Measurements from ENCODE around the gene CTPS1. TPM values are rescaled to one million over a fixed set of nuclear protein-coding genes. Genes with fewer than 3 reads are reported as not detected.

CTPS1 gene
- total RNA-seq, 1 donor from 2014 or later, result 174 TPM

DNA sequence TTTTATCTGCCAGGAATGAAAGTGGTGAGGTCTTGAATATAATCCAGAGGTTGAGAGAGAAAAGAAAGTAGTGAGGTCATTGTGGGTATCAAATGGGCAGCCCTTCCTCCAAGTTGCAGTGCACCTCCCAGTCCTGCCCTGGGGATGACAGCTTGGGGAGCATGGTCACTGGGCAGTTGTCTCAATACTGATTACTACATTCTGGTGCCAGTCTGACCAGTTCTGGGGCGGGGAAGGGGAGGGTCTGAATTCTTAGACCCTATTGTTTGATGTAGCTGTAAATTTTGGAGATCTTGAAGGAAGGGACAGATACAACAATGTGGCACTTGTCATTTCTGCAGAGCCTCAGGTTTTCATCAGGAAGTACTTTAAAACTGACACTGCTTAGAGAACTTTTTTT lies 30.8 kb downstream of the CTPS1 start:
- Mint-ChIP-seq H3K27me3 (ENCODE audit: insufficient read depth) (no peaks in the 10 kb centered on the region), H3K27ac (no peak overlapping the region), H3K4me1 (ENCODE audit: low read depth) (peaks cover 6% of the 10 kb centered on the region), H3K36me3 (ENCODE audit: low read depth) (peaks cover 76% of the 10 kb centered on the region), H3K4me3 (no peak overlapping the region), H3K9me3 (no peaks in the 10 kb centered on the region)
- no peak for DNase-seq (ENCODE audit: low spot score)
- intact Hi-C loops (cut with micrococcal nuclease), result no loop called here

DNA sequence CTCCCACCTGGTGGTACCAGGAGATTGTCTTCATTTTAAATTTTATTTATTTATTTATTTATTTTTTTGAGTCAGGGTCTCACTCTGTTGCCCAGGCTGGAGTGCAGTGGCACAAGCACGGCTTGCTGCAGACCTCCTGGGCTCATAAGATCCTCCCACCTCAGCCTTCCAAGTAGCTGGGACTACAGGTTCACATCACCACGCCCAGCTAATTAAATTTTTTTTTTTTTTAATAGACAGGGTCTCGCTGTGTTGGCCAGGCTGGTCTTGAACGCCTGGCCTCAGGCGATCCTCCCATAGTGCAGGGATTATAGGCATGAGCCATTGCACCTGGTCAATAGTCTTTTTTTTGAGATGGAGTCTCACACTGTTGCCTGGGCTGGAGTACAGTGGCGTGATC lies 33.5 kb downstream of the CTPS1 start:
- intact Hi-C loops (cut with micrococcal nuclease), result no loop called here
- Mint-ChIP-seq H3K27ac (no peak overlapping the region), H3K27me3 (ENCODE audit: insufficient read depth) (no peaks in the 10 kb centered on the region), H3K36me3 (ENCODE audit: low read depth) (peaks cover 58% of the 10 kb centered on the region), H3K4me3 (no peak overlapping the region), H3K9me3 (no peaks in the 10 kb centered on the region), H3K4me1 (ENCODE audit: low read depth) (no peaks in the 10 kb centered on the region)
- no peak for DNase-seq (ENCODE audit: low spot score)

DNA sequence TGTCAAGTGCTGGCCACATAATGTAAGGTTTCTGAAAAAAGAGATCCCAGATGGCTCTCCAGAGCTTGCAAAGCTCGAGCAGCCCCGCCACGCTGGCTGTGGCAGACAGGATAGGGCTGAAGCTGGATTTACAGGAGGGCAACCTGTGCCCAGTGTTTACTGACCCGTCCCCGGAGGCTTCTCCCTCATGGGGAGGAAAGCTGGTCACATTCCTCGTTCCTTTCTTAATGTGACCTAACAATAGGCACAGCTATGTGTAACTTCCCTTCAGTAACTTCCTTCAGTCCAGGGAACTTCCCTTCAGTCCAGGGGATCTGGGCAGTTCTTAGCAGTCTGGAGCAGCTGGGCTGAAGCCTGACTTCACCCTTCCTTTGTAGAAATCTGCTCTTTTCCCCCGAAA lies 34.3 kb downstream of the CTPS1 start:
- Mint-ChIP-seq H3K36me3 (ENCODE audit: low read depth) (peaks cover 50% of the 10 kb centered on the region), H3K27ac (no peak overlapping the region), H3K4me1 (ENCODE audit: low read depth) (no peaks in the 10 kb centered on the region), H3K9me3 (no peaks in the 10 kb centered on the region), H3K4me3 (no peak overlapping the region), H3K27me3 (ENCODE audit: insufficient read depth) (no peaks in the 10 kb centered on the region)
- DNase-seq (ENCODE audit: low spot score), result no peak
- intact Hi-C loops (cut with micrococcal nuclease), result no loop called here

DNA sequence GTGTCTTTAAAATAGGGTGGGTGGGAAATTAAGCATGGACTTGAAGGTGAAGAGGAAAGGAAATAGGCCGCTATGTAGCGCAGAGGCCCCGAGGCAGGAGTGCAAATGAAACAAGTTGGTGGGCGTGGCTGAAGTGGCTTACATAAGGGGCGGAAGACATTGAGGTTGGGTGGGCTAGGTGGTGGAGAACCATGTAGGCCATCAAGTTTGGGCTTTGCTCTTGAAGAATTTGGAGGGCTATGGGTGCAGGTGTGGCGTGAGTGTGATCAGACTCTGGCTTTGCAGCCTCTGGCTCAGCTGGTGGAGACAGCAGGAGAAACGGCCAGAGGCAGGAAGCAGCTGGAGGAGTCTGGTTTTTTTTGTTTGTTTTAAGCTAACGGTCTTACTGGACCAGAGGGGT lies 35.4 kb downstream of the CTPS1 start:
- H3K9me3 Mint-ChIP-seq, result no peaks in the 10 kb centered on the region
- peaks cover 47% of the 10 kb centered on the region for H3K36me3 Mint-ChIP-seq (ENCODE audit: low read depth)
- H3K27ac Mint-ChIP-seq, result peak overlapping the region; percentile 21
- intact Hi-C loops (cut with micrococcal nuclease), result no loop called here
- no peak overlapping the region for H3K4me3 Mint-ChIP-seq
- H3K27me3 Mint-ChIP-seq (ENCODE audit: insufficient read depth), result no peaks in the 10 kb centered on the region
- no peaks in the 10 kb centered on the region for H3K4me1 Mint-ChIP-seq (ENCODE audit: low read depth)
- DNase-seq (ENCODE audit: low spot score), result no peak

DNA sequence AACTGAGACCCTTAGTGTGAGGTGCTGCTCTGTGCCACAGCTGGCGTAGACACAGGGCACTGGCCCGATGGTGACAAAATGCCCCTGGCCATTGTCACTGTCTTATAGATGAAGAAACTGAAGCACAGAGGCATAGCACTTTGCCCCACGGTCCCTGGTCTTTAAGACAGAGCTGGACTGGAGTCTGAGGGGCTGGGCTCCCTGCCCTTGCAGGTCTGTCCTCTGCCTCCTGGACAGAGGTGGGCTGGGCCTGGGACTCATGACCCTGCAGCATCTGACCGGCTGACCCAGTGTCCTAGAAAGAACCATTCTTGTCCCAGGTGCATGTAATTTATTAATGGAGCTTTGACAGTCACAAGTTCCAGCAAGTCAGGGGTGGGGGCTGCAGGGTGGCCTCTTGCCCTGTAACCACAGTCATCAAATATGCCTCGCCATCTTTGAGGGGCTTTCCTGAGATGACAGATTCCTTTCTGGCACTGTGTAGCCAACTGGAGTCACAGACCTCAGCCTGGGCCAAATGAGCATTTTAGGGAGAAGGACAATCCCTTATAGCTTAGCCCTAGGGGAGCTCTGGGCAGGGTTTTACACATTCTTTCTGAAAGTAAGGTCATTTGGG lies 35.9 kb downstream of the CTPS1 start:
- Mint-ChIP-seq H3K27me3 (ENCODE audit: insufficient read depth) (no peaks in the 10 kb centered on the region), H3K4me3 (no peak overlapping the region), H3K4me1 (ENCODE audit: low read depth) (no peaks in the 10 kb centered on the region), H3K36me3 (ENCODE audit: low read depth) (peaks cover 42% of the 10 kb centered on the region), H3K9me3 (no peaks in the 10 kb centered on the region), H3K27ac (peak overlapping the region; percentile 21)
- intact Hi-C loops (cut with micrococcal nuclease), result no loop called here
- no peak for DNase-seq (ENCODE audit: low spot score)

DNA sequence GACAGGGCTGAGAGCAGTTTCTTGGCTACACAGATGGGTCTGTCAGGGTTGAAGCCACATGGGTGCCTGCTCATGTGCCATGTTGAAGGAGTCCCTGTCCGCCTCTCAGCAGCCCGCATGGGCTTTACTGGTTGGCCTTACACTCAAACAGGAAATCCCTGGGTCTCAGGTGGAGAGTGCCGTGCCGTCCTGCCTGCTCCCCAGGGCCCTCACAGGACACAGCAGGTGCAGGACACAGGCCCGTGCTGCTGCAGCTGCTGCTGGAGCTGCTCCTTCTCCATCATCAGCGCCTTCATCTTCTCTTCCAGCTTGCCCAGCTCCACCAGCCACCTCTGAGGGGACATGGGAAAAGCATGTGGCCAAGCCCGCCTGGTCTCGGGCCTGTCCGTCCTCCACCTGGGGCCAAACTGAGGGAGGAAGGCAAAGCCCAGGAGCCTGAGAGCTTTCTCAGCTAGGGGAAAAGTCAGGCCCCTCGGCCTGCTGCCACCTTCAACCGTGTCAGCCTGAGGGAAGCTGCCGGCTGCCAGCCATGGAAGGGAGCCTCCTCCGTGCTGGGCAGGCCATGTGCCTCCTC lies 36.5 kb downstream of the CTPS1 start:
- Mint-ChIP-seq H3K36me3 (ENCODE audit: low read depth) (peaks cover 38% of the 10 kb centered on the region), H3K9me3 (no peaks in the 10 kb centered on the region), H3K4me1 (ENCODE audit: low read depth) (no peaks in the 10 kb centered on the region), H3K27ac (no peak overlapping the region), H3K27me3 (ENCODE audit: insufficient read depth) (no peaks in the 10 kb centered on the region), H3K4me3 (no peak overlapping the region)
- intact Hi-C loops (cut with micrococcal nuclease), result no loop called here
- no peak for DNase-seq (ENCODE audit: low spot score)

DNA sequence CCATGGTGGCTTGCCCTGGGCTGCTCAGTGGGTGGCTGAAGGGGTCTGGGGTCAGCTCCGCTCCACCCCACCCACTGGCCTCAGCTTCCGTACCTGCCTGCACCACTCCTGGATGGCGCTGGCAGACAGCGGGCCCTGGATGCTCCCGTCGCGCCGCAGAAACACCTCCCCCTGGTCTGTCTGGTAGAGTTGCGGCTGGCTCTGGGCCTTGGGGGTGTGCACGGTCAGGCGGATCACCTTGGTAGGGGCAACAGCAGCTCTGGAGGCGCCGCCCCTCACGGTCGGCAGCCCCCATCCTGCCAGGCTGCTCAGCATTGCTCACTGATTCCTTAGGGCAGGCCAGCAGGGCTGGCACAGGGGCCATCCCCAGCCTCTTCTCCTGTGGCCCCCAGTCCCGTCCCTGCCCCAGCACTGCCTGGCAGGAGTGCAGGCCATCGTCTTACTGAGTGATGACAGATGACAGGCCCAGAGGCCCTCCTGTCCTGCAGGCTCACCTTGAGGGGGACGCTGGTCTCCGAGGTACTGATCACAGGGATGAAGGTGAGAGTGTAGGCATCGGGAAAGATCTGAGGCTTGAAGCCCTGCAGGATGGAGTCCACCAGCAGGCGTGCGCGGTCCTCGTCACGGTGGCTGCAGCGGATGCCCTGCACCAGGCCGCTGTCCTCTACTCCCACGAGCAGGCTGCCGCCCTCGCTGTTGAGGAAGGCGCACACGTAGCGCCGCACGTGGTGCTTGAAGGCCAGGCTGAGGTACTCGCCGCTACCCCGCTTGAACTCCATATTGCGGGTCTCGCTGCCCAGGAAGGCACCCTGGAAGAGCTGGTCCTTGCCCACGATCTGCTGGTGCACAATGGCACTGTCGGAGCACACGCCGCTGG lies 37.9 kb downstream of the CTPS1 start:
- Mint-ChIP-seq H3K36me3 (ENCODE audit: low read depth) (peaks cover 30% of the 10 kb centered on the region), H3K4me1 (ENCODE audit: low read depth) (no peaks in the 10 kb centered on the region), H3K27me3 (ENCODE audit: insufficient read depth) (no peaks in the 10 kb centered on the region), H3K4me3 (no peak overlapping the region), H3K9me3 (no peaks in the 10 kb centered on the region), H3K27ac (no peak overlapping the region)
- intact Hi-C loops (cut with micrococcal nuclease), result no loop called here
- DNase-seq (ENCODE audit: low spot score), result no peak

DNA sequence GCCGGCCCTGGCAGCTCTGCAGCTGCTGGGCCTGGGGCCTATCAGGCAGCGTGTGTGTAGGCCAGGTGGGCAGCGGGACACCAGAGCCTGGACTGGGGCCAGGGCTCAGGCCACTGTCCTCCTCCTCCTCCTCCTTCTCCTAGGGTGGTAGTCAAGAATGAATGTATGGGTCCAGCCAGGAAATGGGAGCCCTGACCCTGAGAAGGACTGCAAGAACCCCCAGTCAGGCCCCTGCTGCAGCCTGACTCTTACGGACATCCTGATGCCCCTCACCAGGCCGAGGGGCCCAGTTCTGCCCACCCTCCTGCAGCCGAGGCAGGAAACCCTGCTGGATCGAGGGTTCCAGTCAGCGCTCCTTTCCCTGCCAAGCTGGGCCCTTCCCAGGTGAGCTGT lies 38.5 kb downstream of the CTPS1 start:
- Mint-ChIP-seq H3K27me3 (ENCODE audit: insufficient read depth) (no peaks in the 10 kb centered on the region), H3K4me3 (no peak overlapping the region), H3K4me1 (ENCODE audit: low read depth) (no peaks in the 10 kb centered on the region), H3K9me3 (no peaks in the 10 kb centered on the region), H3K36me3 (ENCODE audit: low read depth) (peaks cover 26% of the 10 kb centered on the region), H3K27ac (no peak overlapping the region)
- intact Hi-C loops (cut with micrococcal nuclease), result no loop called here
- DNase-seq (ENCODE audit: low spot score), result no peak

DNA sequence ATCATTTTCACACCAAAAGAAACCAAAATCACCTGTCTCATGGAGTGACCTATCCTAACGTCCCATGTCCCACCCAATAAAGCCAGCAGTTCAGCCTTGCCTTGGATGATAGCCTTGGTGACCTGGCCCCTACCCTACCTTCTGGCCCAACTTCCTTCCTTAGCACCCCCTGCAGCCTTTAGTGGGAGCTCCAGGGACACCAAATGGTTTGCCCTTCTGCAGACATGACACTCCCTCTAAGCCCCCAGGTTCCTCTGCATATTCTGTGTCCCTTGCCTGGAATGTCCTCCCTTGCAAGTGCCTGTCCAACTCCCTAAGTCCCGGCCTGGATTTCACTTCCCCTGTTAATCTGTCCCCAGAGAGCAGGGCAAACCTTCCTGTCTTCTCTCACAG lies 39.9 kb downstream of the CTPS1 start:
- Mint-ChIP-seq H3K27ac (no peak overlapping the region), H3K4me3 (no peak overlapping the region)

DNA sequence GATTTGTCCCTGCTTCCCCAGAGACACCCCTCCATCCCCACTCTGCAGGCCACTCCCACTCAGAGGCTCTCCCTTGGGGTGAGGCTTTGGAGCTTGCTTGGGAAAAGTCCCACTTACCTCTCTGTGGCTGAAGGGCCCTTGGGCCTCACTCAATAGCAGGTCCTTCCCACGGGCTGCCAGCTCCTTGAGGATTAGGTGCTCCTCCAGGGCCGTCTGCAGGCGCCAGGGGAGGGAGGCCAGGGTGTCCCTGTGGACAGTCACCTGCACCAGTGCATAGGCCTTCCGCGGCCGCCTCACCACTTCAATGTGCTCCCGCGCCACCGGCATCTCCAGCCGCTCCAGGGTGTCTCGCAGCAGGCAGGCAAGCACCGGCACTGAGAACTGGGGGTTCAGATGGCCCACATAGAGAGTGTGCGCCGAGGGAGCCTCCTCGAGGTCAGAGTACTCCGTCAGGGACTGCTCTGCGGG lies 40.6 kb downstream of the CTPS1 start:
- intact Hi-C loops (cut with micrococcal nuclease), result no loop called here

More for the DNA sequence above, 39.9 kb downstream of the CTPS1 start:
- intact Hi-C loops (cut with micrococcal nuclease), result no loop called here
- no peaks in the 10 kb centered on the region for H3K9me3 Mint-ChIP-seq
- H3K4me1 Mint-ChIP-seq (ENCODE audit: low read depth), result no peaks in the 10 kb centered on the region
- H3K27me3 Mint-ChIP-seq (ENCODE audit: insufficient read depth), result no peaks in the 10 kb centered on the region
- H3K36me3 Mint-ChIP-seq (ENCODE audit: low read depth), result peaks cover 19% of the 10 kb centered on the region
- no peak for DNase-seq (ENCODE audit: low spot score)

DNA sequence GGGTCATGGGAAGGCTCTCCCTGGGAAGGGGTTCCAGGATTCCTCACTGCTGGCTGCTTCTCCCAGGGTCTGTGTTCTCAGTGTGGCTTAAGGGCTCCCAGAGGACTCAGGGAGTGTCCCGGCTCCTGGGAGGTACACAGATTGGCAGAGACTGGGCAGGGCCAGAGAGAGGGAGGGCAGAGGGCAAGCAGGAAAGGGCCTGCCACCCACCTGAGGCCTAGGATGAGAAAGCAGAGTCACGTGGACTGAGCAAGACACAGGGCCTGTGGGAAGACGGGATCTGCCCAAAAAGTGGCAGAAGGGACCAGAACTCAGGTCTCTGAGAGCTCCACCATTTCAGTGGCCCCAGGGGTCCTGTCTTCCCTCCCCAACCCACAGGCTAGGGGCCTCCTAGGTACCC lies 41.2 kb downstream of the CTPS1 start:
- DNase-seq (ENCODE audit: low spot score), result no peak
- no peaks in the 10 kb centered on the region for H3K4me1 Mint-ChIP-seq (ENCODE audit: low read depth)
- H3K27me3 Mint-ChIP-seq (ENCODE audit: insufficient read depth), result no peaks in the 10 kb centered on the region
- no peaks in the 10 kb centered on the region for H3K9me3 Mint-ChIP-seq
- H3K36me3 Mint-ChIP-seq (ENCODE audit: low read depth), result peaks cover 15% of the 10 kb centered on the region
- intact Hi-C loops (cut with micrococcal nuclease), result no loop called here
- no peak overlapping the region for H3K27ac Mint-ChIP-seq
- no peak overlapping the region for H3K4me3 Mint-ChIP-seq

More for the DNA sequence above, 40.6 kb downstream of the CTPS1 start:
- Mint-ChIP-seq H3K27me3 (ENCODE audit: insufficient read depth) (no peaks in the 10 kb centered on the region), H3K4me1 (ENCODE audit: low read depth) (no peaks in the 10 kb centered on the region), H3K4me3 (no peak overlapping the region), H3K27ac (no peak overlapping the region), H3K9me3 (no peaks in the 10 kb centered on the region), H3K36me3 (ENCODE audit: low read depth) (peaks cover 13% of the 10 kb centered on the region)
- no peak for DNase-seq (ENCODE audit: low spot score)

DNA sequence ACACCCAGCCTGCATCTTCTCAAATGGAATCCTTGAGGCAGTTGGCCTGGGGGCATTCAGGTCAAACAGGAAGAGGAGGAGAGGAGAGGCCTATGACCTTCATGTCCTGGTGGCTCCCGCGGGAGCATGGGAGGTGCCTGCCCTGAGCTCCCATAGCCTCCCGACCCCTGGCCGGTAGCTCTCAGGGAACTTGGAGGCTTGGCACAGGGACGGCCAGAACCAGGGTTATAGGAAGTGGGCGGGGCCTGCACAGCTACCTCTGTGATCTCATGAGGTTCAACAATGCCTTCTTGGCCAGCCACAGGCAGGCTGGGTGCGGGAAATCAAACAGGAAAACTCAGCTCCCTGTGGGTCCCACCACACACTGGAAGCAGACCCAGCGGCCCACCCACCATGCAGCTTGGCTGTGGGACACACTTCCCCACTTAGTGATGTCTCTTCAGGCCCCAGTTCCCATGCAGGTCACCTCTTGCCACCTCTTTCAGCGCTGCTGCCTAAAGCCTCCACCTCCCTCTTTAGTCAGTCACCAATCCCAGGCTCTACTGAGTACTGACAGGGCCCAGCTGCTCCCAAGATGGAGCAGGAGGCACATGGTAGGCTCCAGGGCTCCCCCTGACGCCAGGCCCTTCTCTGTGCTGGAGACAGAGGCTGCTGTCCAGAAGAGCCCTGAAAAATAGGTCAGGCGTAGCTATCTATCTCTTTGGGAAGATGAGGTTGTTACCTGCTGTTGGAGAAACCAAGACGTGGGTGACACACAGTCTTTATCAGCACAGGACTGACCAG lies 42.2 kb downstream of the CTPS1 start, which contains the start of gene SLFNL1:
Gene SLFNL1 (minus strand): TSS at position 200 of the 783 bp plus-strand sequence. CDS start 1,065 bp downstream, outside the sequence.
- Mint-ChIP-seq H3K27ac (no peak within 1 kb of the TSS), H3K4me3 (no peak within 1 kb of the TSS), H3K9me3 (no peaks in the 10 kb centered on the region), H3K36me3 (ENCODE audit: low read depth) (peaks cover 13% of the 10 kb centered on the region), H3K4me1 (ENCODE audit: low read depth) (no peaks in the 10 kb centered on the region), H3K27me3 (ENCODE audit: insufficient read depth) (no peaks in the 10 kb centered on the region)
- no peak for DNase-seq (ENCODE audit: low spot score)
- intact Hi-C loops (cut with micrococcal nuclease), result no loop called here

All from activated T-helper 1 cell treated with anti-CD3 and anti-CD28 coated beads, Interleukin-12 subunit alpha, Interleukin-12 subunit beta, Interleukin-2, Interleukin-4 antibody, amounts not matched to agents 30 ng/mL and 10 ng/mL and 1 ng/mL, durations not matched to agents 14 hours and 24 hours and 36 hours (primary cell).